Measurements from ENCODE around the gene CDYL2. TPM values are rescaled to one million over a fixed set of nuclear protein-coding genes. Genes with fewer than 3 reads are reported as not detected.

Gene CDYL2
- total RNA-seq, 1 experiment from 2014 or later, result 8.2 TPM

DNA sequence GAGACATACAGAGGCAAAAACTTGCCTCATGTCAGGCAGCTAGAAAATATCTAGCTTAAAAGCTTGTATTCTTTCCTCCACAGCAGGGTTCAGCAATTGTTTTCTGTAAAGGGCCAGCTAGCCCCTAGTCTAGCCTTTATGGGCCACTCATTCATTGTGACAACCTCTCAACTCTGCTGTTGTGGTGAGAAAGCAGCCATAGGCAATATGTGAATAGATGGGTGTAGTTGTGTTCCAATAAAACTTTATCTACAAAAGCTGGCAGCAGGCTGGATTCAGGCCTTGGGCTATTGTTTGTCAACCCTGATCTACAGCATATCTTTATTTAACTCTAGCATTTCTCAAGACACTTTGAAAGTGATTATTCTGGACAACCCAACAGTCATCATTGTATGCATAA lies 46.4 kb upstream of the CDYL2 start (continued):
- TF ChIP-seq, protein P1, sequence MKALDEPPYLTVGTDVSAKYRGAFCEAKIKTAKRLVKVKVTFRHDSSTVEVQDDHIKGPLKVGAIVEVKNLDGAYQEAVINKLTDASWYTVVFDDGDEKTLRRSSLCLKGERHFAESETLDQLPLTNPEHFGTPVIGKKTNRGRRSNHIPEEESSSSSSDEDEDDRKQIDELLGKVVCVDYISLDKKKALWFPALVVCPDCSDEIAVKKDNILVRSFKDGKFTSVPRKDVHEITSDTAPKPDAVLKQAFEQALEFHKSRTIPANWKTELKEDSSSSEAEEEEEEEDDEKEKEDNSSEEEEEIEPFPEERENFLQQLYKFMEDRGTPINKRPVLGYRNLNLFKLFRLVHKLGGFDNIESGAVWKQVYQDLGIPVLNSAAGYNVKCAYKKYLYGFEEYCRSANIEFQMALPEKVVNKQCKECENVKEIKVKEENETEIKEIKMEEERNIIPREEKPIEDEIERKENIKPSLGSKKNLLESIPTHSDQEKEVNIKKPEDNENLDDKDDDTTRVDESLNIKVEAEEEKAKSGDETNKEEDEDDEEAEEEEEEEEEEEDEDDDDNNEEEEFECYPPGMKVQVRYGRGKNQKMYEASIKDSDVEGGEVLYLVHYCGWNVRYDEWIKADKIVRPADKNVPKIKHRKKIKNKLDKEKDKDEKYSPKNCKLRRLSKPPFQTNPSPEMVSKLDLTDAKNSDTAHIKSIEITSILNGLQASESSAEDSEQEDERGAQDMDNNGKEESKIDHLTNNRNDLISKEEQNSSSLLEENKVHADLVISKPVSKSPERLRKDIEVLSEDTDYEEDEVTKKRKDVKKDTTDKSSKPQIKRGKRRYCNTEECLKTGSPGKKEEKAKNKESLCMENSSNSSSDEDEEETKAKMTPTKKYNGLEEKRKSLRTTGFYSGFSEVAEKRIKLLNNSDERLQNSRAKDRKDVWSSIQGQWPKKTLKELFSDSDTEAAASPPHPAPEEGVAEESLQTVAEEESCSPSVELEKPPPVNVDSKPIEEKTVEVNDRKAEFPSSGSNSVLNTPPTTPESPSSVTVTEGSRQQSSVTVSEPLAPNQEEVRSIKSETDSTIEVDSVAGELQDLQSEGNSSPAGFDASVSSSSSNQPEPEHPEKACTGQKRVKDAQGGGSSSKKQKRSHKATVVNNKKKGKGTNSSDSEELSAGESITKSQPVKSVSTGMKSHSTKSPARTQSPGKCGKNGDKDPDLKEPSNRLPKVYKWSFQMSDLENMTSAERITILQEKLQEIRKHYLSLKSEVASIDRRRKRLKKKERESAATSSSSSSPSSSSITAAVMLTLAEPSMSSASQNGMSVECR (CRISPR knock-in tag; IDR thresholded peaks at IDR 0.05; ENCODE audit: borderline replicate concordance), result no peak
- TF ChIP-seq ELF4 (CRISPR knock-in tag; IDR thresholded peaks at IDR 0.05; ENCODE audit: low read depth), result no peak
- TF ChIP-seq ZNF317 (CRISPR knock-in tag; IDR thresholded peaks at IDR 0.05; ENCODE audit: borderline replicate concordance, low read depth), result no peak
- TF ChIP-seq ZNF138 (CRISPR knock-in tag; conservative IDR thresholded peaks at IDR 0.05), result no peak
- TF ChIP-seq FOXK1 (CRISPR knock-in tag; IDR thresholded peaks at IDR 0.05), result no peak

DNA sequence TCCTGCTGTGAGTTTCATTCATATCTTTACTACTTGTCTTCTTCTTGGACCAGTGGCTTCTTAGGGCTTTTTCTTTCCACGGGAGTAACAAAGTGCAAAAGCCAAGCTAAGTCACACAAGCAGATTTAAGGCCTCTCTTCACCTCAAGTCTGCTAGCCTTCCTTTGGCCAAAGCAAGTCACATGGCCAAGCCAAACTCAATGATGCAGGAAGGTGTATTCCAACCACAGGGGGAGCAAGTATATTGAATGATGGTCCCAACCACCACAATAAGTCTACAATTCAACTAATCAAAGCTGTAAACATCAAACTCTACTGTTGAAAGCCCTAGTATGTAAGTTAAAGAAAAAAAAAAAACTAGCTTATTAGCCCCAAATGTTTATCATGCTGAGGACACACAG lies 44.5 kb upstream of the CDYL2 start:
- TF ChIP-seq, protein P2, sequence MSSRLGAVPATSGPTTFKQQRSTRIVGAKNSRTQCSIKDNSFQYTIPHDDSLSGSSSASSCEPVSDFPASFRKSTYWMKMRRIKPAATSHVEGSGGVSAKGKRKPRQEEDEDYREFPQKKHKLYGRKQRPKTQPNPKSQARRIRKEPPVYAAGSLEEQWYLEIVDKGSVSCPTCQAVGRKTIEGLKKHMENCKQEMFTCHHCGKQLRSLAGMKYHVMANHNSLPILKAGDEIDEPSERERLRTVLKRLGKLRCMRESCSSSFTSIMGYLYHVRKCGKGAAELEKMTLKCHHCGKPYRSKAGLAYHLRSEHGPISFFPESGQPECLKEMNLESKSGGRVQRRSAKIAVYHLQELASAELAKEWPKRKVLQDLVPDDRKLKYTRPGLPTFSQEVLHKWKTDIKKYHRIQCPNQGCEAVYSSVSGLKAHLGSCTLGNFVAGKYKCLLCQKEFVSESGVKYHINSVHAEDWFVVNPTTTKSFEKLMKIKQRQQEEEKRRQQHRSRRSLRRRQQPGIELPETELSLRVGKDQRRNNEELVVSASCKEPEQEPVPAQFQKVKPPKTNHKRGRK (CRISPR knock-in tag; IDR thresholded peaks at IDR 0.05; ENCODE audit: borderline replicate concordance), result no peak
- TF ChIP-seq, protein P1 (CRISPR knock-in tag; IDR thresholded peaks at IDR 0.05; ENCODE audit: borderline replicate concordance), result no peak
- TF ChIP-seq ZNF317 (CRISPR knock-in tag; IDR thresholded peaks at IDR 0.05; ENCODE audit: borderline replicate concordance, low read depth), result no peak
- TF ChIP-seq, protein P3, sequence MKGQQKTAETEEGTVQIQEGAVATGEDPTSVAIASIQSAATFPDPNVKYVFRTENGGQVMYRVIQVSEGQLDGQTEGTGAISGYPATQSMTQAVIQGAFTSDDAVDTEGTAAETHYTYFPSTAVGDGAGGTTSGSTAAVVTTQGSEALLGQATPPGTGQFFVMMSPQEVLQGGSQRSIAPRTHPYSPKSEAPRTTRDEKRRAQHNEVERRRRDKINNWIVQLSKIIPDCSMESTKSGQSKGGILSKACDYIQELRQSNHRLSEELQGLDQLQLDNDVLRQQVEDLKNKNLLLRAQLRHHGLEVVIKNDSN (CRISPR knock-in tag; IDR thresholded peaks at IDR 0.05), result 0 out of 2 replicates have a peak, but pooled peaks have one; percentile 48
- TF ChIP-seq RELA (CRISPR knock-in tag; IDR thresholded peaks at IDR 0.05; ENCODE audit: borderline replicate concordance), result no peak
- TF ChIP-seq NR2C2 (CRISPR knock-in tag; IDR thresholded peaks at IDR 0.05), result no peak
- TF ChIP-seq, protein P4, sequence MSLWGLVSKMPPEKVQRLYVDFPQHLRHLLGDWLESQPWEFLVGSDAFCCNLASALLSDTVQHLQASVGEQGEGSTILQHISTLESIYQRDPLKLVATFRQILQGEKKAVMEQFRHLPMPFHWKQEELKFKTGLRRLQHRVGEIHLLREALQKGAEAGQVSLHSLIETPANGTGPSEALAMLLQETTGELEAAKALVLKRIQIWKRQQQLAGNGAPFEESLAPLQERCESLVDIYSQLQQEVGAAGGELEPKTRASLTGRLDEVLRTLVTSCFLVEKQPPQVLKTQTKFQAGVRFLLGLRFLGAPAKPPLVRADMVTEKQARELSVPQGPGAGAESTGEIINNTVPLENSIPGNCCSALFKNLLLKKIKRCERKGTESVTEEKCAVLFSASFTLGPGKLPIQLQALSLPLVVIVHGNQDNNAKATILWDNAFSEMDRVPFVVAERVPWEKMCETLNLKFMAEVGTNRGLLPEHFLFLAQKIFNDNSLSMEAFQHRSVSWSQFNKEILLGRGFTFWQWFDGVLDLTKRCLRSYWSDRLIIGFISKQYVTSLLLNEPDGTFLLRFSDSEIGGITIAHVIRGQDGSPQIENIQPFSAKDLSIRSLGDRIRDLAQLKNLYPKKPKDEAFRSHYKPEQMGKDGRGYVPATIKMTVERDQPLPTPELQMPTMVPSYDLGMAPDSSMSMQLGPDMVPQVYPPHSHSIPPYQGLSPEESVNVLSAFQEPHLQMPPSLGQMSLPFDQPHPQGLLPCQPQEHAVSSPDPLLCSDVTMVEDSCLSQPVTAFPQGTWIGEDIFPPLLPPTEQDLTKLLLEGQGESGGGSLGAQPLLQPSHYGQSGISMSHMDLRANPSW (CRISPR knock-in tag; conservative IDR thresholded peaks at IDR 0.05; ENCODE audit: low read depth), result no peak
- no peak for TF ChIP-seq FOXK1 (CRISPR knock-in tag; IDR thresholded peaks at IDR 0.05)
- no peak for TF ChIP-seq ZNF396 (CRISPR knock-in tag; IDR thresholded peaks at IDR 0.05; ENCODE audit: borderline replicate concordance)
- TF ChIP-seq TCF7 (CRISPR knock-in tag; IDR thresholded peaks at IDR 0.05; ENCODE audit: low read depth), result no peak
- TF ChIP-seq NR3C1 (CRISPR knock-in tag; conservative IDR thresholded peaks at IDR 0.05; ENCODE audit: low read depth), result no peak
- TF ChIP-seq TP53 (CRISPR knock-in tag; IDR thresholded peaks at IDR 0.05), result no peak
- TF ChIP-seq KAT7 (CRISPR knock-in tag; IDR thresholded peaks at IDR 0.05; ENCODE audit: borderline replicate concordance), result no peak
- TF ChIP-seq ETV6 (CRISPR knock-in tag; IDR thresholded peaks at IDR 0.05), result no peak
- TF ChIP-seq, protein P5, sequence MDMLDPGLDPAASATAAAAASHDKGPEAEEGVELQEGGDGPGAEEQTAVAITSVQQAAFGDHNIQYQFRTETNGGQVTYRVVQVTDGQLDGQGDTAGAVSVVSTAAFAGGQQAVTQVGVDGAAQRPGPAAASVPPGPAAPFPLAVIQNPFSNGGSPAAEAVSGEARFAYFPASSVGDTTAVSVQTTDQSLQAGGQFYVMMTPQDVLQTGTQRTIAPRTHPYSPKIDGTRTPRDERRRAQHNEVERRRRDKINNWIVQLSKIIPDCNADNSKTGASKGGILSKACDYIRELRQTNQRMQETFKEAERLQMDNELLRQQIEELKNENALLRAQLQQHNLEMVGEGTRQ (CRISPR knock-in tag; IDR thresholded peaks at IDR 0.05), result peak; percentile 65
- peaks cover 12% of the 10 kb centered on the region for H3K9me3 Mint-ChIP-seq
- ChIA-PET CTCF (interaction anchor here (0.7 kb wide), 2 partner anchors 272 to 322 kb away, joined by 3 to 4 read pairs; no protein-coding TSS in a partner anchor), POLR2A (interaction anchor here (0.5 kb wide), 1 partner anchor 105 kb away, joined by 7 read pairs; no protein-coding TSS in a partner anchor)
- no peaks in the 10 kb centered on the region for H3K4me1 Mint-ChIP-seq
- no peak for ATAC-seq
- H3K4me3 Mint-ChIP-seq, result no peak overlapping the region
- peaks cover 8% of the 10 kb centered on the region; the same call in 1 of the 2 replicates for H3K36me3 Mint-ChIP-seq
- no peak overlapping the region for H3K27ac Mint-ChIP-seq
- H3K27me3 Mint-ChIP-seq (ENCODE audit: low read depth), result no peaks in the 10 kb centered on the region; the same call in 1 of the 2 replicates
- DNase-seq (ENCODE audit: low spot score), result no peak
